CD4-positive, alpha-beta T cell (primary cell): ENCODE results near the gene IL10RB. TPM values are rescaled to one million over a fixed set of nuclear protein-coding genes. Genes with fewer than 3 reads are reported as not detected.

Experiments
- ATAC-seq: fragments of 200-7000 bp; cut with Tn5 transposase; one replicate; pipeline ENCODE4 v1.10.0; 2022; ENCODE audit warnings: mild to moderate bottlenecking; ENCODE audit not compliant: poor library complexity
- CTCF ChIA-PET: fragments of 350-600 bp; sonication (Branson Sonifier 250); formaldehyde crosslinking; loops from one replicate; lab custom pipeline; 2021; ENCODE audit warnings: antibody characterized with exemption, inconsistent platforms; lab: Charles Lee
- POLR2A ChIA-PET: fragments of 350-600 bp; sonication (Branson Sonifier 250); formaldehyde crosslinking; loops from one replicate; lab custom pipeline; 2021; ENCODE audit warnings: antibody characterized with exemption, inconsistent platforms; lab: Charles Lee
- DNase-seq, 14 experiments: peaks; one replicate each; pipeline ENCODE4 v3.0.0-alpha.2; 2013 to 2020; ENCODE audit warnings: mixed read lengths in 2 of 14
- H3K27ac ChIP-seq, 2 donors: one replicate each; pipeline versions ENCODE4 v1.5.1 to v1.7.0; 2013; ENCODE audit warnings: low read length in 2 of 2, low read depth in 1 of 2, mild to moderate bottlenecking in 1 of 2
- H3K27me3 ChIP-seq, 2 experiments: 1 replicate in 1 of 2; 2 replicates in 1 of 2; pipeline versions ENCODE4 v1.6.1 to v1.7.0; 2013; ENCODE audit warnings: low read length in 2 of 2, control low read depth in 1 of 2, mild to moderate bottlenecking in 1 of 2, moderate library complexity in 1 of 2; ENCODE audit not compliant: insufficient read depth in 2 of 2, control insufficient read depth in 1 of 2
- H3K36me3 ChIP-seq: one replicate; pipeline ENCODE4 v1.6.1; 2013; ENCODE audit warnings: low read length, control low read depth; ENCODE audit not compliant: insufficient read depth
- H3K4me1 ChIP-seq: one replicate; pipeline ENCODE4 v1.6.1; 2013; ENCODE audit warnings: low read length, control low read depth; ENCODE audit not compliant: insufficient read depth
- H3K4me3 ChIP-seq: one replicate; pipeline ENCODE4 v1.5.1; 2013; ENCODE audit warnings: mild to moderate bottlenecking, low read length, moderate library complexity
- H3K9me3 ChIP-seq, 2 experiments: 1 replicate in 1 of 2; 2 replicates in 1 of 2; pipeline versions ENCODE4 v1.6.1 to v1.7.0; 2013; ENCODE audit warnings: low read length in 2 of 2, mild to moderate bottlenecking in 2 of 2, control low read depth in 1 of 2, moderate library complexity in 1 of 2; ENCODE audit not compliant: control insufficient read depth in 1 of 2, insufficient read depth in 1 of 2
- H3K27ac Mint-ChIP-seq: one replicate; pipeline ENCODE4 v1.8.0; 2020; ENCODE audit warnings: mixed read lengths
- H3K27me3 Mint-ChIP-seq: one replicate; pipeline ENCODE4 v1.8.0; 2021; ENCODE audit warnings: mixed read lengths
- H3K36me3 Mint-ChIP-seq: one replicate; pipeline ENCODE4 v1.8.0; 2021; ENCODE audit warnings: low read depth, mixed read lengths
- H3K4me1 Mint-ChIP-seq: one replicate; pipeline ENCODE4 v1.8.0; 2021; ENCODE audit warnings: low read depth, mixed read lengths
- H3K4me3 Mint-ChIP-seq: one replicate; pipeline ENCODE4 v1.8.0; 2020; ENCODE audit warnings: mild to moderate bottlenecking, mixed read lengths
- H3K9me3 Mint-ChIP-seq: one replicate; pipeline ENCODE4 v1.8.0; 2020; ENCODE audit warnings: mixed read lengths
- CTCF ChIP-seq: fragments of 200-600 bp; IDR thresholded peaks from one replicate; pipeline ENCODE4 v1.8.0; 2022; ENCODE audit warnings: antibody characterized with exemption, mild to moderate bottlenecking
- intact Hi-C, 2 experiments: fragments of 100-400 bp; cut with DNase I in 1 of 2; cut with micrococcal nuclease in 1 of 2; formaldehyde crosslinking; loops; one replicate each; pipeline versions ENCODE4 v1.15.1 to v1.9.0; 2023 to 2025; cut with DNase I, micrococcal nuclease
- total RNA-seq, 174 experiments: library from RNA in 2 of 174; stranded (reverse) in 2 of 174; gene quantifications; one replicate each; pipeline ENCODE4 v1.2.3 and lab custom pipeline; 2021 to 2026

The IL10RB gene
- total RNA-seq, 2 experiments from 2014 or later = 7.2 to 9.2 TPM

DNA sequence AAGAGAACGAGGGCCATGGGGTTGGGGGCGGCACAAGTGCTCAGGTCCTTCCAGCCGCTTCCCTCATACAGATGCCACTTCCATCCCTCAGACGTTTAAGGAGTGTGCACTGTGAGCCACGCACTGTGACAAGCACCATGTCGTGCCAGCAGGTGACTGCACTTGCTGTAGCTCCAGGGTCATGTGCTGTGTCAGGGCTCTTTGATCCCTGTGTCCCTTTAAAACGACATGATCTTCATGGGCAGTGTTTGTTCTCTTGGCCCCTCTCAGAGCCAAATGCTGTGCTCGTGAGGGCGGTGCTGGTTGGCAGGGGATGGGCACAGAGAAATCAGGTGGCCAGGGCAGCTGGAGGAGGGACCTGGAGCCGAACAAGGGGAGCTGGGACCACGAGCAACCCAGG lies 19.9 kb downstream of the IL10RB start:
- ChIA-PET CTCF (interaction anchor here (0.6 kb wide), 1 partner anchor 652 kb away, joined by 3 read pairs; no protein-coding TSS in a partner anchor), POLR2A (no interaction called here)
- no peaks in the 10 kb centered on the region for H3K4me1 ChIP-seq
- no peak overlapping the region for H3K27ac Mint-ChIP-seq
- no peaks in the 10 kb centered on the region for H3K9me3 ChIP-seq
- H3K4me1 Mint-ChIP-seq = peaks cover 6% of the 10 kb centered on the region
- no peaks in the 10 kb centered on the region for H3K27me3 Mint-ChIP-seq
- ATAC-seq (no peak), DNase-seq (no peak)
- intact Hi-C loops = no loop called here
- peaks cover 81% of the 10 kb centered on the region for H3K36me3 Mint-ChIP-seq
- no peak overlapping the region for H3K4me3 ChIP-seq
- no peak overlapping the region for H3K4me3 Mint-ChIP-seq
- H3K9me3 Mint-ChIP-seq = no peaks in the 10 kb centered on the region
- peaks cover 85% of the 10 kb centered on the region for H3K36me3 ChIP-seq
- H3K27me3 ChIP-seq = no peaks in the 10 kb centered on the region
- TF ChIP-seq CTCF = no peak
- no peak overlapping the region for H3K27ac ChIP-seq

- Mint-ChIP-seq H3K4me3 (no peak overlapping the region), H3K36me3 (peaks cover 81% of the 10 kb centered on the region), H3K4me1 (peaks cover 8% of the 10 kb centered on the region), H3K9me3 (no peaks in the 10 kb centered on the region), H3K27ac (no peak overlapping the region), H3K27me3 (no peaks in the 10 kb centered on the region)
- H3K36me3 ChIP-seq = peaks cover 84% of the 10 kb centered on the region
- no peaks in the 10 kb centered on the region for H3K27me3 ChIP-seq
- CTCF ChIA-PET = interaction anchor here (0.6 to 1.2 kb wide), 4 partner anchors 13 to 651 kb away, joined by 3 read pairs; no protein-coding TSS in a partner anchor
- no peak for TF ChIP-seq CTCF
- intact Hi-C loops = no loop called here
- no peak overlapping the region for H3K4me3 ChIP-seq
- DNase-seq = no peak
- no peak overlapping the region for H3K27ac ChIP-seq
- no peaks in the 10 kb centered on the region for H3K9me3 ChIP-seq
- POLR2A ChIA-PET = no interaction called here
- H3K4me1 ChIP-seq = no peaks in the 10 kb centered on the region
- no peak for ATAC-seq
These were observed 20.7 kb downstream of the IL10RB start for GRCh38 chr21:33286600-33287456.

DNA sequence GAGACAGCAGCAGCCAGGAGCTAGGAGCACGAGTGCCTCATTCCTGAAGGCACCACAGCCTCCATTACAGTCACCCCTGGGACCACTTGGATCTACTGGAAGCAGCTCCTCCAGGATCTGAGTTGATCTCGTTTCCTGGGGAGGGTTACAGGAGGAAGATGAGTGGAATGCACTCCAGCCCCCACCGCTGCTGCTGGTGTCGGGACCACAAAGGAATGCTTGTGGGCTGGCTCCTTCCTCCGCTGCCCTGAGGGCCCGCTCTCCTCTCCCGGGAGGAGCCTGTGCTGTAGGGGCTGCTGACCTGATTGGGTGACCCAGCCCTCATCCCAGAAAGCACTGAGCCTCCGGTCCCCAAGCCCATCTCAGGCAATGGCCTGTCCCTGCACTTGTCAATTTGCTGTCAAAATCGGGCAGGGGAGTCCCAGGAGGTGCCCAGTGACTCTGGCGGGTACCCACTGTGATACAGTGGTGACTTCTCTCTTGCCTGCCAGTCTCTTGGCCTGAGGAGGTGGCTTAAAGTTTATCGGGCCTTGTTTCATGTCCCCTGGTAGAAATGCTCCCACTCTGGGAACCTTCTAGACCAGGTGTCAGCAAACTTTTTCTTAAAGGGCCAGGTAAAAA lies 23.1 kb downstream of the IL10RB start:
- peaks cover 86% of the 10 kb centered on the region for H3K36me3 Mint-ChIP-seq
- intact Hi-C loops = no loop called here

More for the DNA sequence above, 23.1 kb downstream of the IL10RB start:
- DNase-seq (no peak), ATAC-seq (no peak)
- CTCF ChIA-PET = interaction anchor here (0.6 kb wide), 1 partner anchor 28 kb away, joined by 4 read pairs; no protein-coding TSS in a partner anchor
- Mint-ChIP-seq H3K4me3 (no peak overlapping the region), H3K9me3 (no peaks in the 10 kb centered on the region), H3K4me1 (peaks cover 26% of the 10 kb centered on the region), H3K27ac (no peak overlapping the region), H3K27me3 (no peaks in the 10 kb centered on the region)
- no peaks in the 10 kb centered on the region for H3K27me3 ChIP-seq
- TF ChIP-seq CTCF = no peak
- H3K27ac ChIP-seq = no peak overlapping the region
- POLR2A ChIA-PET = interaction anchor here (1.0 kb wide), 1 partner anchor 31 kb away, joined by 4 read pairs; no protein-coding TSS in a partner anchor
- H3K4me1 ChIP-seq = peaks cover 17% of the 10 kb centered on the region
- no peak overlapping the region for H3K4me3 ChIP-seq
- H3K36me3 ChIP-seq = peaks cover 82% of the 10 kb centered on the region
- no peaks in the 10 kb centered on the region for H3K9me3 ChIP-seq
